Brain microvascular endothelial cell (primary cell): ENCODE data around the gene ASAP3.

Experiments used
- DNase-seq: peaks from one replicate; pipeline ENCODE4 v3.0.0-alpha.2; 2020
- H3K27ac ChIP-seq: fragments of 250-450 bp; sonication (Bioruptor Pico); 2 replicates; pipeline ENCODE4 v1.5.1; 2020; ENCODE audit warnings: mild to moderate bottlenecking, moderate library complexity
- H3K27me3 ChIP-seq: fragments of 250-450 bp; sonication (Bioruptor Pico); replicated peaks from 2 replicates; pipeline ENCODE4 v1.5.1; 2020; ENCODE audit warnings: mild to moderate bottlenecking
- H3K36me3 ChIP-seq: fragments of 250-450 bp; sonication (Bioruptor Pico); replicated peaks from 2 replicates; pipeline ENCODE4 v1.5.1; 2020; ENCODE audit warnings: mild to moderate bottlenecking
- H3K4me3 ChIP-seq: 2 replicates; pipeline ENCODE4 v1.5.1; 2011; ENCODE audit warnings: low read depth, mild to moderate bottlenecking, control low read depth, low read length, moderate library complexity
- in situ Hi-C: cut with HindIII; loops from 2 replicates; pipeline ENCODE4 v1.10.0; 2017; ENCODE audit warnings: low sequenced_read_pairs, low pct_ligation_motif_present
- TF ChIP-seq, protein P1 (sequence below): IDR thresholded peaks from 2 replicates; pipeline ENCODE4 v1.5.1; 2011; ENCODE audit warnings: low read depth, mild to moderate bottlenecking, moderate library complexity, low read length, control low read depth, inconsistent platforms; ENCODE audit errors: missing control alignments

ASAP3 gene

GRCh38 chr1:23436520-23437354 is 47.2 kb downstream of the ASAP3 start:
- in situ Hi-C loops, result no loop called here
- Histone ChIP-seq H3K4me3 (no peak overlapping the region), H3K27me3 (no peaks in the 10 kb centered on the region), H3K27ac (no peak overlapping the region), H3K36me3 (no peaks in the 10 kb centered on the region)
- DNase-seq, result no peak
- TF ChIP-seq, protein P1, sequence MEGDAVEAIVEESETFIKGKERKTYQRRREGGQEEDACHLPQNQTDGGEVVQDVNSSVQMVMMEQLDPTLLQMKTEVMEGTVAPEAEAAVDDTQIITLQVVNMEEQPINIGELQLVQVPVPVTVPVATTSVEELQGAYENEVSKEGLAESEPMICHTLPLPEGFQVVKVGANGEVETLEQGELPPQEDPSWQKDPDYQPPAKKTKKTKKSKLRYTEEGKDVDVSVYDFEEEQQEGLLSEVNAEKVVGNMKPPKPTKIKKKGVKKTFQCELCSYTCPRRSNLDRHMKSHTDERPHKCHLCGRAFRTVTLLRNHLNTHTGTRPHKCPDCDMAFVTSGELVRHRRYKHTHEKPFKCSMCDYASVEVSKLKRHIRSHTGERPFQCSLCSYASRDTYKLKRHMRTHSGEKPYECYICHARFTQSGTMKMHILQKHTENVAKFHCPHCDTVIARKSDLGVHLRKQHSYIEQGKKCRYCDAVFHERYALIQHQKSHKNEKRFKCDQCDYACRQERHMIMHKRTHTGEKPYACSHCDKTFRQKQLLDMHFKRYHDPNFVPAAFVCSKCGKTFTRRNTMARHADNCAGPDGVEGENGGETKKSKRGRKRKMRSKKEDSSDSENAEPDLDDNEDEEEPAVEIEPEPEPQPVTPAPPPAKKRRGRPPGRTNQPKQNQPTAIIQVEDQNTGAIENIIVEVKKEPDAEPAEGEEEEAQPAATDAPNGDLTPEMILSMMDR, result no peak

- in situ Hi-C loops, result no loop called here
- no peak overlapping the region for H3K4me3 ChIP-seq
- H3K27me3 ChIP-seq, result no peaks in the 10 kb centered on the region
- peaks cover 2% of the 10 kb centered on the region for H3K36me3 ChIP-seq
- H3K27ac ChIP-seq, result no peak overlapping the region
- no peak for DNase-seq
- TF ChIP-seq, protein P1, result no peak
These were observed 49.7 kb downstream of the ASAP3 start for GRCh38 chr1:23434260-23434775.

GRCh38 chr1:23433122-23433521 is 50.9 kb downstream of the ASAP3 start:
- no peak overlapping the region for H3K27ac ChIP-seq
- in situ Hi-C loops, result no loop called here
- no peak for DNase-seq
- H3K36me3 ChIP-seq, result peaks cover 2% of the 10 kb centered on the region
- TF ChIP-seq, protein P1, result no peak
- no peak overlapping the region for H3K4me3 ChIP-seq
- no peaks in the 10 kb centered on the region for H3K27me3 ChIP-seq

- Histone ChIP-seq H3K27me3 (no peaks in the 10 kb centered on the region), H3K36me3 (peaks cover 2% of the 10 kb centered on the region), H3K4me3 (no peak overlapping the region), H3K27ac (no peak overlapping the region)
- in situ Hi-C loops, result no loop called here
- no peak for DNase-seq
- TF ChIP-seq, protein P1, result no peak
These were observed 52.5 kb downstream of the ASAP3 start for GRCh38 chr1:23431431-23431830.

- no peak overlapping the region for H3K27ac ChIP-seq
- TF ChIP-seq, protein P1, result no peak
- no peak for DNase-seq
- H3K36me3 ChIP-seq, result peaks cover 2% of the 10 kb centered on the region
- H3K27me3 ChIP-seq, result no peaks in the 10 kb centered on the region
- no peak overlapping the region for H3K4me3 ChIP-seq
- in situ Hi-C loops, result no loop called here
These were observed 53.2 kb downstream of the ASAP3 start for GRCh38 chr1:23430803-23431202.
